HepG2 (cell line): ENCODE measurements around the gene CARD16. TPM values are rescaled to one million over a fixed set of nuclear protein-coding genes. Genes with fewer than 3 reads are reported as not detected.

Source experiments
- GATAD2A ChIP-seq: IDR thresholded peaks from 2 replicates; pipeline ENCODE4 v1.6.1; 2016
- HIC2 ChIP-seq: sonication (generic); formaldehyde crosslinking; IDR thresholded peaks from 2 replicates; pipeline ENCODE4 v1.9.0; 2022; ENCODE audit warnings: low read depth, missing genetic modification reagents
- KDM3A ChIP-seq: IDR thresholded peaks from 2 replicates; pipeline ENCODE4 v1.6.1; 2018; ENCODE audit warnings: low read depth, missing compliant biosample characterization
- MTF1 ChIP-seq: sonication (generic); formaldehyde crosslinking; IDR thresholded peaks from 2 replicates; pipeline ENCODE4 v1.5.0; 2020; ENCODE audit warnings: missing genetic modification reagents
- PRMT3 ChIP-seq: sonication (generic); formaldehyde crosslinking; IDR thresholded peaks from 2 replicates; pipeline ENCODE4 v1.8.1; 2022; ENCODE audit warnings: low read depth, mild to moderate bottlenecking, moderate library complexity, missing genetic modification reagents, borderline replicate concordance
- RNF219 ChIP-seq: sonication (generic); formaldehyde crosslinking; IDR thresholded peaks from 2 replicates; pipeline ENCODE4 v1.5.0; 2020; ENCODE audit warnings: mild to moderate bottlenecking, missing genetic modification reagents
- SATB2 ChIP-seq: sonication (generic); formaldehyde crosslinking; IDR thresholded peaks from 2 replicates; pipeline ENCODE4 v1.5.0; 2020; ENCODE audit warnings: missing genetic modification reagents
- SCMH1 ChIP-seq: sonication (generic); formaldehyde crosslinking; IDR thresholded peaks from 2 replicates; pipeline ENCODE4 v1.9.0; 2021; ENCODE audit warnings: missing genetic modification reagents, mild to moderate bottlenecking, borderline replicate concordance
- SRSF9 ChIP-seq: fragments of 200-400 bp; formaldehyde crosslinking; IDR thresholded peaks from 2 replicates; pipeline ENCODE4 v1.6.1; 2018; ENCODE audit warnings: borderline replicate concordance, mild to moderate bottlenecking, low read depth, low read length; ENCODE audit not compliant: insufficient read depth, poor library complexity, severe bottlenecking
- TAF1 ChIP-seq: sonication (generic); formaldehyde crosslinking; IDR thresholded peaks from 2 replicates; pipeline ENCODE4 v1.4.0; 2020; ENCODE audit warnings: missing genetic modification reagents
- TFAP4 ChIP-seq: sonication (generic); IDR thresholded peaks from 2 replicates; pipeline ENCODE4 v1.6.1; 2016; ENCODE audit warnings: low read depth, borderline replicate concordance
- TOE1 ChIP-seq: sonication (generic); formaldehyde crosslinking; IDR thresholded peaks from 2 replicates; pipeline ENCODE4 v1.4.0; 2020; ENCODE audit warnings: mild to moderate bottlenecking, missing genetic modification reagents
- TRIM22 ChIP-seq: fragments of 450-650 bp; IDR thresholded peaks from 2 replicates; pipeline ENCODE4 v1.6.1; 2017
- ZBTB7B ChIP-seq: sonication (generic); formaldehyde crosslinking; IDR thresholded peaks from 2 replicates; pipeline ENCODE4 v1.4.0; 2020; ENCODE audit warnings: missing genetic modification reagents
- ZBTB8A ChIP-seq: sonication (generic); formaldehyde crosslinking; IDR thresholded peaks from 2 replicates; pipeline ENCODE4 v1.4.0; 2020; ENCODE audit warnings: mild to moderate bottlenecking, low read depth, missing genetic modification reagents, borderline replicate concordance
- ZMYM2 ChIP-seq: sonication (generic); formaldehyde crosslinking; IDR thresholded peaks from 2 replicates; pipeline ENCODE4 v1.8.0; 2022; ENCODE audit warnings: mild to moderate bottlenecking, missing genetic modification reagents
- ZNF256 ChIP-seq: sonication (generic); formaldehyde crosslinking; conservative IDR thresholded peaks from 2 replicates; pipeline ENCODE4 v1.4.0; 2020; ENCODE audit warnings: missing genetic modification reagents
- ZNF660 ChIP-seq: sonication (generic); formaldehyde crosslinking; IDR thresholded peaks from 2 replicates; pipeline ENCODE4 v1.5.1; 2020; ENCODE audit warnings: mild to moderate bottlenecking, low read depth, missing genetic modification reagents, borderline replicate concordance
- polyA plus RNA-seq, 8 experiments: library from polyadenylated mRNA; depleted of rRNA in 3 of 8; stranded (reverse) in 7 of 8; unstranded in 1 of 8; fragments of >200 nt; fragmentation: Illumina TruSeq in 4 of 8; extraction: Trizol in 4 of 8; gene quantifications; 2 replicates each; pipeline versions ENCODE4 v1.2.1 to v1.2.3, GENCODE V29; 2011 to 2016; ENCODE audit warnings: low read depth in 4 of 8, missing spikeins in 1 of 8, mixed read lengths in 1 of 8; ENCODE audit not compliant: insufficient read depth in 1 of 8
- total RNA-seq, 5 experiments: library from RNA; depleted of rRNA; stranded (reverse); fragments of >200 nt; fragmentation: Illumina TruSeq; extraction: Trizol; gene quantifications; 2 replicates each; pipeline ENCODE4 v1.2.3, GENCODE V29; 2016; ENCODE audit warnings: low read depth in 1 of 5
- TF ChIP-seq, protein P1 (sequence below): sonication (generic); formaldehyde crosslinking; IDR thresholded peaks from 2 replicates; pipeline ENCODE4 v1.4.0; 2020; ENCODE audit warnings: missing genetic modification reagents, borderline replicate concordance
- TF ChIP-seq, protein P2 (sequence below): sonication (generic); formaldehyde crosslinking; IDR thresholded peaks from 2 replicates; pipeline ENCODE4 v1.4.0; 2020; ENCODE audit warnings: low read depth, mild to moderate bottlenecking, missing genetic modification reagents

The CARD16 gene
- total and polyA plus RNA-seq, 2 of the 13 experiments (the other 11 are each of a cell fraction or from before 2014, with no cell fraction given) = 0.34 TPM; not detected in 1

DNA sequence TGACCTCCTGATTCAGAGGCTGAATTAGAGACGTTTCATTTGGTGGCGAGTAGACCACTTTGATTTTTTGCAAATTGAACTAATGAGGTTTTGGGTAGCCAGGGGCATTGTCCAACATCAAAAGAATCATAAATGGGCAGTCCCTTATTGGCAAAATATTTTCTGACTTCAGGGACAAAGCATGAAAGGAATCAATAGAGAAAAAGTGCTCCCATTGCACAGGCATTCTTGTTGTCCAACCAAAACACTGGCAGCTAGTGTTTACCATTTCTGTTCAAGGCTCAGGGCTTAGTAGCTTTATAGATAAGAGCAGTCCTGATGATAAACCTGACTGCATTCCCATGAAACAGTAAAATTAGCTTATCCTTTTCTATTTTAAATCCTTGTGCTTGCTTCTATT lies 6.4 kb upstream of the CARD16 start (continued):
- no peak for TF ChIP-seq ZNF256
- no peak for TF ChIP-seq MTF1
- no peak for TF ChIP-seq SRSF9
- TF ChIP-seq ZBTB7B (CRISPR knock-in tag) = 0 out of 2 replicates have a peak, but pooled peaks have one; percentile 51
- TF ChIP-seq RNF219 (CRISPR knock-in tag) = no peak
- TF ChIP-seq ZNF660 (CRISPR knock-in tag) = no peak
- TF ChIP-seq HIC2 (CRISPR knock-in tag) = peak; percentile 31; the same call in 1 of the 2 replicates
- peak; percentile 88 for TF ChIP-seq GATAD2A (CRISPR knock-in tag)
- TF ChIP-seq, protein P1, sequence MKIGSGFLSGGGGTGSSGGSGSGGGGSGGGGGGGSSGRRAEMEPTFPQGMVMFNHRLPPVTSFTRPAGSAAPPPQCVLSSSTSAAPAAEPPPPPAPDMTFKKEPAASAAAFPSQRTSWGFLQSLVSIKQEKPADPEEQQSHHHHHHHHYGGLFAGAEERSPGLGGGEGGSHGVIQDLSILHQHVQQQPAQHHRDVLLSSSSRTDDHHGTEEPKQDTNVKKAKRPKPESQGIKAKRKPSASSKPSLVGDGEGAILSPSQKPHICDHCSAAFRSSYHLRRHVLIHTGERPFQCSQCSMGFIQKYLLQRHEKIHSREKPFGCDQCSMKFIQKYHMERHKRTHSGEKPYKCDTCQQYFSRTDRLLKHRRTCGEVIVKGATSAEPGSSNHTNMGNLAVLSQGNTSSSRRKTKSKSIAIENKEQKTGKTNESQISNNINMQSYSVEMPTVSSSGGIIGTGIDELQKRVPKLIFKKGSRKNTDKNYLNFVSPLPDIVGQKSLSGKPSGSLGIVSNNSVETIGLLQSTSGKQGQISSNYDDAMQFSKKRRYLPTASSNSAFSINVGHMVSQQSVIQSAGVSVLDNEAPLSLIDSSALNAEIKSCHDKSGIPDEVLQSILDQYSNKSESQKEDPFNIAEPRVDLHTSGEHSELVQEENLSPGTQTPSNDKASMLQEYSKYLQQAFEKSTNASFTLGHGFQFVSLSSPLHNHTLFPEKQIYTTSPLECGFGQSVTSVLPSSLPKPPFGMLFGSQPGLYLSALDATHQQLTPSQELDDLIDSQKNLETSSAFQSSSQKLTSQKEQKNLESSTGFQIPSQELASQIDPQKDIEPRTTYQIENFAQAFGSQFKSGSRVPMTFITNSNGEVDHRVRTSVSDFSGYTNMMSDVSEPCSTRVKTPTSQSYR (CRISPR knock-in tag) = no peak
- TF ChIP-seq TRIM22 = no peak
- TF ChIP-seq KDM3A = no peak
- no peak for TF ChIP-seq SCMH1 (CRISPR knock-in tag)
- no peak for TF ChIP-seq ZMYM2 (CRISPR knock-in tag)
- no peak for TF ChIP-seq TFAP4
- TF ChIP-seq TOE1 (CRISPR knock-in tag) = no peak
- TF ChIP-seq PRMT3 (CRISPR knock-in tag) = no peak
- no peak for TF ChIP-seq ZBTB8A
- TF ChIP-seq, protein P2, sequence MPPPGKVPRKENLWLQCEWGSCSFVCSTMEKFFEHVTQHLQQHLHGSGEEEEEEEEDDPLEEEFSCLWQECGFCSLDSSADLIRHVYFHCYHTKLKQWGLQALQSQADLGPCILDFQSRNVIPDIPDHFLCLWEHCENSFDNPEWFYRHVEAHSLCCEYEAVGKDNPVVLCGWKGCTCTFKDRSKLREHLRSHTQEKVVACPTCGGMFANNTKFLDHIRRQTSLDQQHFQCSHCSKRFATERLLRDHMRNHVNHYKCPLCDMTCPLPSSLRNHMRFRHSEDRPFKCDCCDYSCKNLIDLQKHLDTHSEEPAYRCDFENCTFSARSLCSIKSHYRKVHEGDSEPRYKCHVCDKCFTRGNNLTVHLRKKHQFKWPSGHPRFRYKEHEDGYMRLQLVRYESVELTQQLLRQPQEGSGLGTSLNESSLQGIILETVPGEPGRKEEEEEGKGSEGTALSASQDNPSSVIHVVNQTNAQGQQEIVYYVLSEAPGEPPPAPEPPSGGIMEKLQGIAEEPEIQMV (CRISPR knock-in tag) = no peak
- no peak for TF ChIP-seq TAF1 (CRISPR knock-in tag)
- no peak for TF ChIP-seq SATB2 (CRISPR knock-in tag)
